GM23338 (cell line): Measurements from ENCODE around the gene RGS16. TPM values are rescaled to one million over a fixed set of nuclear protein-coding genes. Genes with fewer than 3 reads are reported as not detected.

Experiments
- ATAC-seq: fragments of 200-7000 bp; cut with Tn5 transposase; 3 replicates; pipeline ENCODE4 v1.9.1; 2020
- DNase-seq: peaks from one replicate; pipeline ENCODE4 v3.0.0-alpha.2; 2015; ENCODE audit warnings: low spot score
- H2AFZ ChIP-seq: fragments of 200-600 bp; sonication (generic); 2 replicates; pipeline ENCODE4 v1.8.0; 2016; ENCODE audit warnings: antibody characterized with exemption, mild to moderate bottlenecking, moderate library complexity
- H3F3A ChIP-seq: fragments of 200-600 bp; sonication (generic); replicated peaks from 2 replicates; pipeline ENCODE4 v1.8.0; 2017; ENCODE audit warnings: antibody characterized with exemption, mixed run types, low read depth
- H3K27ac ChIP-seq: fragments of 200-600 bp; sonication (generic); 2 replicates; pipeline ENCODE4 v1.6.1; 2016; ENCODE audit warnings: low read depth
- H3K27me3 ChIP-seq: fragments of 200-600 bp; sonication (generic); 2 replicates; pipeline ENCODE4 v1.8.0; 2016; ENCODE audit warnings: mild to moderate bottlenecking, mixed run types, moderate library complexity; ENCODE audit not compliant: insufficient read depth
- H3K36me3 ChIP-seq: fragments of 200-600 bp; sonication (generic); 2 replicates; pipeline ENCODE4 v1.8.0; 2016; ENCODE audit warnings: mild to moderate bottlenecking; ENCODE audit not compliant: insufficient read depth
- H3K4me1 ChIP-seq: fragments of 200-600 bp; sonication (generic); 2 replicates; pipeline ENCODE4 v1.8.0; 2016; ENCODE audit warnings: mild to moderate bottlenecking, moderate library complexity; ENCODE audit not compliant: insufficient read depth
- H3K4me2 ChIP-seq: fragments of 200-600 bp; sonication (generic); 2 replicates; pipeline ENCODE4 v1.7.1; 2017; ENCODE audit warnings: mixed run types
- H3K4me3 ChIP-seq: fragments of 200-600 bp; sonication (generic); 2 replicates; pipeline ENCODE4 v1.6.1; 2016; ENCODE audit warnings: mixed run types
- H3K79me2 ChIP-seq: fragments of 200-600 bp; sonication (generic); replicated peaks from 2 replicates; pipeline ENCODE4 v1.8.0; 2017; ENCODE audit warnings: mild to moderate bottlenecking; ENCODE audit not compliant: insufficient read depth
- H3K9me2 ChIP-seq: fragments of 200-600 bp; sonication (generic); 2 replicates; pipeline ENCODE4 v1.8.0; 2017; ENCODE audit not compliant: insufficient read depth
- H4K20me1 ChIP-seq: fragments of 200-600 bp; sonication (generic); replicated peaks from 2 replicates; pipeline ENCODE4 v1.8.0; 2017; ENCODE audit warnings: mild to moderate bottlenecking; ENCODE audit not compliant: insufficient read depth
- H3K27ac Mint-ChIP-seq: 2 replicates; pipeline ENCODE4 v1.8.0; 2020; ENCODE audit warnings: inconsistent platforms, mild to moderate bottlenecking, moderate library complexity, mixed read lengths
- H3K27me3 Mint-ChIP-seq: 3 replicates; pipeline ENCODE4 v1.8.0; 2022; ENCODE audit warnings: low read depth, mild to moderate bottlenecking, moderate library complexity, mixed read lengths, inconsistent platforms; ENCODE audit not compliant: insufficient read depth, poor library complexity
- H3K36me3 Mint-ChIP-seq: 3 replicates; pipeline ENCODE4 v1.8.0; 2021; ENCODE audit warnings: low read depth, mild to moderate bottlenecking, inconsistent platforms, moderate library complexity, mixed read lengths
- H3K4me1 Mint-ChIP-seq: 3 replicates; pipeline ENCODE4 v1.8.0; 2020; ENCODE audit warnings: mild to moderate bottlenecking, inconsistent platforms, mixed read lengths
- H3K4me3 Mint-ChIP-seq: 3 replicates; pipeline ENCODE4 v1.8.0; 2021; ENCODE audit warnings: moderate library complexity, mild to moderate bottlenecking, inconsistent platforms, mixed read lengths
- H3K9me3 Mint-ChIP-seq: 3 replicates; pipeline ENCODE4 v1.8.0; 2020; ENCODE audit warnings: moderate library complexity, mild to moderate bottlenecking, inconsistent platforms, mixed read lengths
- CREB1 ChIP-seq: fragments of 250-450 bp; sonication (Bioruptor Pico); IDR thresholded peaks from 2 replicates; pipeline ENCODE4 v1.5.0; 2020; ENCODE audit warnings: low read depth, mild to moderate bottlenecking, moderate library complexity
- CTCF ChIP-seq, 2 experiments: fragments of 200-600 bp in 1 of 2; sonication (generic) in 1 of 2; conservative IDR thresholded peaks; 2 replicates each; pipeline versions ENCODE4 v1.5.1 to v1.6.1; 2016 to 2017; ENCODE audit warnings: antibody characterized with exemption in 2 of 2, low read depth in 2 of 2, mild to moderate bottlenecking in 2 of 2, moderate library complexity in 1 of 2
- EZH2 ChIP-seq: fragments of 200-600 bp; sonication (generic); IDR thresholded peaks from one replicate; pipeline ENCODE4 v1.8.0; 2017; ENCODE audit warnings: antibody characterized with exemption, mild to moderate bottlenecking, low read depth; ENCODE audit not compliant: unreplicated experiment
- EZH2phosphoT487 ChIP-seq: fragments of 200-600 bp; sonication (generic); IDR thresholded peaks from one replicate; pipeline ENCODE4 v1.8.1; 2018; ENCODE audit warnings: antibody characterized with exemption; ENCODE audit not compliant: unreplicated experiment
- NANOG ChIP-seq: IDR thresholded peaks from 2 replicates; pipeline ENCODE4 v1.6.1; 2016; ENCODE audit warnings: antibody characterized with exemption, borderline replicate concordance
- STAT1 ChIP-seq: IDR thresholded peaks from one replicate; pipeline ENCODE4 v1.6.1; 2016; ENCODE audit warnings: antibody characterized with exemption; ENCODE audit not compliant: unreplicated experiment
- ZNF114 ChIP-seq: fragments of 250-450 bp; sonication (Bioruptor Pico); IDR thresholded peaks from 2 replicates; pipeline ENCODE4 v1.5.0; 2020; ENCODE audit warnings: mild to moderate bottlenecking, moderate library complexity
- ZNF462 ChIP-seq: fragments of 250-450 bp; sonication (Bioruptor Pico); IDR thresholded peaks from 2 replicates; pipeline ENCODE4 v1.5.0; 2020; ENCODE audit warnings: mild to moderate bottlenecking, moderate library complexity
- polyA plus RNA-seq: library from polyadenylated mRNA; unstranded; fragments of >200 nt; fragmentation: Nextera tagmentation; extraction: Ambion mirVana; gene quantifications from 2 replicates; pipeline ENCODE4 v1.2.1, GENCODE V29; 2016
- total RNA-seq: library from RNA; depleted of rRNA; stranded (reverse); fragments of >200 nt; shearing (Covaris generic); gene quantifications from 2 replicates; pipeline ENCODE4 v1.2.3, GENCODE V29; 2014

RGS16 gene
- total and polyA plus RNA-seq, 2 experiments from 2014 or later: 15.4 to 31.6 TPM

- no peak overlapping the region for H3K4me3 ChIP-seq
- H3K4me2 ChIP-seq: no peak overlapping the region
- H3K4me1 ChIP-seq: no peaks in the 10 kb centered on the region
- TF ChIP-seq ZNF114: no peak
- TF ChIP-seq STAT1: no peak
- no peak for TF ChIP-seq CREB1 (CRISPR knock-in tag)
- no peak for TF ChIP-seq NANOG
- no peak for TF ChIP-seq EZH2phosphoT487
- no peak for TF ChIP-seq CTCF (conservative IDR thresholded peaks at IDR 0.05; ENCODE audit: low read depth in 2 of 2)
- Mint-ChIP-seq H3K4me3 (no peak overlapping the region), H3K4me1 (no peaks in the 10 kb centered on the region), H3K27ac (no peak overlapping the region), H3K36me3 (0 out of 3 replicates have a peak, but pooled peaks cover 2% of the 10 kb centered on the region), H3K9me3 (peaks cover 7% of the 10 kb centered on the region; the same call in 2 of the 3 replicates), H3K27me3 (no peaks in the 10 kb centered on the region)
- no peaks in the 10 kb centered on the region for H4K20me1 ChIP-seq
- H3K79me2 ChIP-seq: no peaks in the 10 kb centered on the region
- H3F3A ChIP-seq: no peaks in the 10 kb centered on the region
- no peaks in the 10 kb centered on the region for H3K27me3 ChIP-seq
- ATAC-seq (no peak), DNase-seq (no peak)
- no peak overlapping the region for H3K27ac ChIP-seq
- no peak overlapping the region for H2AFZ ChIP-seq
- H3K9me2 ChIP-seq: peaks cover 4% of the 10 kb centered on the region
- H3K36me3 ChIP-seq: no peaks in the 10 kb centered on the region
Measured at GRCh38 chr1:182552527-182552926, 51.7 kb downstream of the RGS16 start.

- H3K27ac Mint-ChIP-seq: no peak overlapping the region
- peaks cover 7% of the 10 kb centered on the region; the same call in 2 of the 3 replicates for H3K9me3 Mint-ChIP-seq
- H3K9me2 ChIP-seq: peaks cover 4% of the 10 kb centered on the region
- no peaks in the 10 kb centered on the region for H4K20me1 ChIP-seq
- no peak for DNase-seq
- H3F3A ChIP-seq: no peaks in the 10 kb centered on the region
- H3K4me1 ChIP-seq: no peaks in the 10 kb centered on the region
- TF ChIP-seq ZNF114 (no peak), ZNF462 (CRISPR knock-in tag) (no peak), EZH2 (no peak)
- no peak overlapping the region for H3K4me2 ChIP-seq
- H3K27ac ChIP-seq: no peak overlapping the region
- H3K27me3 Mint-ChIP-seq: no peaks in the 10 kb centered on the region
- no peaks in the 10 kb centered on the region for H3K36me3 ChIP-seq
- H3K4me1 Mint-ChIP-seq: no peaks in the 10 kb centered on the region
- H3K27me3 ChIP-seq: no peaks in the 10 kb centered on the region
- no peaks in the 10 kb centered on the region for H3K79me2 ChIP-seq
- H3K36me3 Mint-ChIP-seq: 0 out of 3 replicates have a peak, but pooled peaks cover 2% of the 10 kb centered on the region
- H2AFZ ChIP-seq: no peak overlapping the region
- no peak overlapping the region for H3K4me3 ChIP-seq
- H3K4me3 Mint-ChIP-seq: no peak overlapping the region
- no peak for ATAC-seq
Measured at GRCh38 chr1:182549811-182550210, 54.4 kb downstream of the RGS16 start.
